NCI-H1417 treated with DMSO at 0.1 percent for 48 hours (cell line): Measurements from ENCODE around the gene HIC1.
A peak's percentile ranks its signal among the peaks of the same experiment; 100 is the strongest.

ENCODE experiments used
- DNase-seq: peaks from one replicate; lab custom pipeline; 2025; lab: John Stamatoyannopoulos, UW

HIC1 gene

GRCh38 chr17:2025622-2026309, 29.1 kb upstream of the HIC1 start:
- no peak for DNase-seq

GRCh38 chr17:2027528-2028233, 27.2 kb upstream of the HIC1 start:
- DNase-seq = no peak

GRCh38 chr17:2028234-2028614, 26.7 kb upstream of the HIC1 start:
- DNase-seq = no peak

DNA sequence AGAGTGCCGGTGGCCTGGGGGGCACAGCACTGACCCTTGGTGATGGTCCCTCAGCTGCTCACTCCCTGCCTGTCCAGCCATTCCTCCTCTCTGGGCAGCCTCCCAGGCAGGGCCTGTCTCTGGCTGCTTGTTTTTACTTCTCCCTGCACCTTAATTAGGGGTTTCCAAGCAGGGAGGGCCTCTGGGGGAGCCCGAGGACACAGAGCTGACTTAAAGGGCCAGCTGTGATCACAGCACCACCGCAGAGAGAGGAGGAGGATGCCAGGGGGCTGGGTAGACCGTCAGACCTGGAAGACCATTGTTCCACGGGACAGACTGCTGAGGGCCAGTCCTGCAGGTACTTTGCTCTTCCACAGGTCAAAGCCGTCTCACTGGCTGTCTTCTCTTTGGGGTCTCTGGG, 26.2 kb upstream of the HIC1 start:
- DNase-seq = no peak

DNA sequence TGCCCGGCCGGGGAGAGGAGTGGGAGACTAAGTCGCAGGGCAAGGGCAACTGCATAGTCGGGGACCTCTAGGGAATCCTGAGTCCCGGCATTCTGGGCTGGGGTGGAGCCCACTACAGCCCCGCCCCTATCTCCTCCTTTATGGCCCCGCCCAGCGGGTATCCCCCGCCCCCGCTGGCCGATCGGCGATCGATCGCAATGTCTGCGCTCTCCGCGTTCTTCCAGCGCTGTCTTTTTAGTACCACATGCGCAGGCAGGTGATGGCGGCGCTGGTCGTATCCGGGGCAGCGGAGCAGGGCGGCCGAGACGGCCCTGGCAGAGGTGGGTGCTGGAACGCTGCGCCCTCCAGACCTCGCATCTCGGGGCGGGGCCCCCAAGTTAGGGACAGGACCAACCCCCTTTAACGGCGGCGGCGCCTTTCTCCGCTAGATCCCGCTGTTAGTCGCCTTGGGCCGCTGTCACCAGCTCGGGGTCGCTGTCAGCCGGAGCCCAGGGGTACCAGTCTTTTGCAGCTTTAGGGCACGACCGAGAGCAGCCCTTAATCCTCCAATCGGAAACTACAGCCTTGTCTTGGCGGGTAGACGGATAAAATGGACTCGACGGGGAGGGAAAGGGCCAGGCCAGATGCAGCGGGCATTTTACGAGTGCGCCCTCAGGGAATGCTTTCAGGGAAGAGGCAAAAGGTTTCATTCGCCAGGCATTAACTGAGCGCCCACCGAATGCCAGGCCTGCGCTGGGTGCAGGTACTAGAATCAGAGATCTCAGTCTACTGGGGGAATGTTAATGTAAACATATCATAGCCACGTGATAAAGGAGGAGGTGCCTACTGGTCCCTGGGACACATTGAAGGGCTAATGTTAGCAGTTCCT, 24.8 kb upstream of the HIC1 start, which contains the start of gene DPH1:
Gene DPH1, plus strand, starts transcription at position 243 of the 868 bp plus-strand sequence. Its CDS starts 17 bp downstream, at position 260.
- peak; percentile 32 for DNase-seq

DNA sequence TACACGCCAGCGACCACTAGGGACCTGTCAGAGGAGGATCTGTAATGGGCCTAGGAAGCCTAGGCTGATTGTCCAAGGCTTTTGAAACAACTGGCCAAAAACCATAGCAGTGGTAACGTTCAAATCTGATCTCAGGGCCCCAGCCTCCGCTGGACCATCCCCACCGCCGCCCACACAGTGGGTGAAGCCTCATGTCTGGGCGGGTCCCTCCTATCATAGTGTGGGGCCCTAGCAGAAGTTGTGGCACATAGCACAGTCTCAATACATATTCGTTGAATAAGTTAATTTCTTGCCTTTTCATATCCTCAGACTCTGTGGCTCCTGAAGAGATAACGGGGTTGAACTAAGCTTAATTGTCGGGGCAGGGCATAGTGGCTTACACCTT, 24.1 kb upstream of the HIC1 start:
- no peak for DNase-seq

- DNase-seq = no peak
These were observed 21.8 kb upstream of the HIC1 start for GRCh38 chr17:2033153-2033552.

DNA sequence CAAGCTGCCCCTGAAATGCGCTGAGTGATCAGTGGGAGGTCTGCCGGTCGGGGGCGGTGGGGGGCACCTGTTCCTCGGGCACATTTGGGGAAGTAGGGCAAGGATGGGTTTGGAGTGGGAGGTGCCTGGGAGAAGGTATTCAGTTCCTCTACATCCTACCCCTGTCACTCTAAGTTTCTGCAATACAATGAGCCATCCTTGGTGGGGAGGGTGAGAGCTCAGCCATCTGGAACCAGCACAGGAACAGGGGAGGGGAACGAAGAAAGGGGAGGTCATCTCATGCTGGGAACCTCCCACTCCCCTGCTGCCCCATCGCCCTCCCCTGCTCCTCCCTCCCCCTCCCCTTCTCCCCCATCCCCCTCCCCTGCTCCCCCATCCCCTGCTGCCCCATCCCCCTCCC, 20.7 kb upstream of the HIC1 start:
- DNase-seq = no peak

- DNase-seq = no peak
These were observed 19.9 kb upstream of the HIC1 start for GRCh38 chr17:2034806-2035540.

- DNase-seq = no peak
These were observed 19.1 kb upstream of the HIC1 start for GRCh38 chr17:2035541-2036488.

GRCh38 chr17:2037155-2037554, 17.7 kb upstream of the HIC1 start:
- DNase-seq = no peak

- DNase-seq = no peak
These were observed 14.6 kb upstream of the HIC1 start for GRCh38 chr17:2040219-2040827.

- DNase-seq = no peak
These were observed 13.9 kb upstream of the HIC1 start for GRCh38 chr17:2040942-2041560.

GRCh38 chr17:2041561-2042389, 13.1 kb upstream of the HIC1 start, which contains the start of gene OVCA2:
Gene OVCA2, plus strand, starts transcription at chr17:2042022. Its CDS starts 26 bp downstream, at chr17:2042048.
- peak; percentile 58 for DNase-seq

- no peak for DNase-seq
These were observed 12.5 kb upstream of the HIC1 start for GRCh38 chr17:2042390-2042847.

GRCh38 chr17:2042933-2043332, 12.0 kb upstream of the HIC1 start:
- DNase-seq = no peak

GRCh38 chr17:2043785-2044184, 11.1 kb upstream of the HIC1 start:
- DNase-seq = no peak

DNA sequence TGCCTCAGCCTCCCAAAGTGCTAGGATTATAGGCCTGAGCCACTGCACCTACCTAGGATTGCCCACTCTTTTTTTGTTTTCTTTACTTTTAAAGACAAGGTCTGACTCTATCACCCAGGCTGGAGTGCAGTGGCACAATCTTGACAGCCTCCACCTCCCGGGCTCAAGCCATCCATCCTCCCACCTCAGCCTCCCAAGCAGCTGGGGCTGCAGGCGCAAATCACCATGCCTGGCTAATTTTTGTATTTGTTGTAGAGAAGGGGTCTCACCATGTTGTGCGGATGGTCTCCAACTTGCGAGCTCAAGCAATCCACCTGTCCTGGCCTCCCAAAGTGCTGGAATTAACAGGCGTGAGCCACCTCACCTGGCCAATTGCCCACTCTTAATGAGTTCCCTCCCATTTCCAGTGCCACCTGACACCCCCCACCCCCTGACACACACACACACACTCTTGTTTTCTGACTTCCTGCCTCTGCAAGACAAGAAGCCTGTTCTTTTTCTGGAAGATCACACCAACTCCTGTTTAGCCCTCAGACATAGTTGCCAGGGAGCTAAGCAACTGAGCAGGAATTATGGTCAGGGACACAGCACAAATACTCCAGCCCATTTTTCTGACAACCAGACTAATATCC, 10.5 kb upstream of the HIC1 start:
- DNase-seq = no peak
